SU-DHL-6 (cell line): ENCODE data around the gene ARSB.
"Not testable (repeated sequence)": the region's sequence is repeated elsewhere in the genome, so short reads cannot be mapped to it uniquely, and the experiment has no call there.

Experiments used
- H2AFZ ChIP-seq: fragments of 200-600 bp; sonication (generic); 2 replicates; pipeline ENCODE4 v1.6.1; 2014; ENCODE audit warnings: low read depth, mild to moderate bottlenecking, moderate library complexity, mixed read lengths, antibody characterized with exemption, low read length; ENCODE audit not compliant: severe bottlenecking
- H3F3A ChIP-seq: fragments of 200-600 bp; shearing (Covaris generic); 2 replicates; pipeline ENCODE4 v1.6.0; 2016; ENCODE audit warnings: antibody characterized with exemption, mild to moderate bottlenecking; ENCODE audit not compliant: insufficient read depth
- H3K27ac ChIP-seq: fragments of 200-600 bp; sonication (generic); 2 replicates; pipeline ENCODE4 v1.5.1; 2016; ENCODE audit warnings: low read depth, mild to moderate bottlenecking, low read length, moderate library complexity, mixed read lengths
- H3K27me3 ChIP-seq: fragments of 200-600 bp; sonication (generic), shearing (Covaris generic); 2 replicates; pipeline ENCODE4 v1.6.0; 2014; ENCODE audit warnings: mild to moderate bottlenecking, low read length
- H3K36me3 ChIP-seq: fragments of 200-600 bp; sonication (generic); 2 replicates; pipeline ENCODE4 v1.6.1; 2014; ENCODE audit warnings: mild to moderate bottlenecking, low read length, mixed read lengths
- H3K4me2 ChIP-seq: fragments of 300-600, 200-600 bp; shearing (Covaris generic), sonication (generic); 2 replicates; pipeline ENCODE4 v1.6.0; 2014; ENCODE audit warnings: low read length, low read depth, mild to moderate bottlenecking; ENCODE audit not compliant: poor library complexity, severe bottlenecking
- H3K4me3 ChIP-seq: fragments of 200-600 bp; sonication (generic); 2 replicates; pipeline ENCODE4 v1.5.1; 2014; ENCODE audit warnings: antibody characterized with exemption, low read length, mild to moderate bottlenecking, mixed read lengths; ENCODE audit not compliant: insufficient read depth, poor library complexity, severe bottlenecking
- H3K79me2 ChIP-seq: fragments of 200-600 bp; sonication (generic); 2 replicates; pipeline ENCODE4 v1.6.1; 2014; ENCODE audit warnings: mild to moderate bottlenecking, low read length, moderate library complexity; ENCODE audit not compliant: insufficient read depth
- H3K9ac ChIP-seq: fragments of 200-600 bp; sonication (generic); 2 replicates; pipeline ENCODE4 v1.7.0; 2014; ENCODE audit warnings: mild to moderate bottlenecking, low read length
- H3K9me2 ChIP-seq: fragments of 200-600 bp; sonication (generic); replicated peaks from 2 replicates; pipeline ENCODE4 v1.6.1; 2014; ENCODE audit warnings: low read length; ENCODE audit not compliant: insufficient read depth
- H3K9me3 ChIP-seq: fragments of 200-600 bp; sonication (generic); 2 replicates; pipeline ENCODE4 v1.6.1; 2014; ENCODE audit warnings: low read length, mixed read lengths; ENCODE audit not compliant: insufficient read depth
- H4K20me1 ChIP-seq: fragments of 200-600 bp; sonication (generic); 2 replicates; pipeline ENCODE4 v1.6.1; 2014; ENCODE audit warnings: low read depth, mild to moderate bottlenecking, antibody characterized with exemption, low read length, moderate library complexity, mixed read lengths
- EZH2phosphoT487 ChIP-seq: fragments of 200-600 bp; sonication (generic), shearing (Covaris generic); conservative IDR thresholded peaks from 2 replicates; pipeline ENCODE4 v1.6.1; 2018; ENCODE audit warnings: mild to moderate bottlenecking, antibody characterized with exemption, low read length, moderate library complexity, mixed read lengths
- TF ChIP-seq, protein P1 (sequence below): fragments of 200-600 bp; sonication (generic); IDR thresholded peaks from one replicate; pipeline ENCODE4 v1.5.1; 2017; ENCODE audit warnings: antibody characterized with exemption, mild to moderate bottlenecking, low read length, moderate library complexity; ENCODE audit not compliant: insufficient read depth, poor library complexity, severe bottlenecking

Gene ARSB

DNA sequence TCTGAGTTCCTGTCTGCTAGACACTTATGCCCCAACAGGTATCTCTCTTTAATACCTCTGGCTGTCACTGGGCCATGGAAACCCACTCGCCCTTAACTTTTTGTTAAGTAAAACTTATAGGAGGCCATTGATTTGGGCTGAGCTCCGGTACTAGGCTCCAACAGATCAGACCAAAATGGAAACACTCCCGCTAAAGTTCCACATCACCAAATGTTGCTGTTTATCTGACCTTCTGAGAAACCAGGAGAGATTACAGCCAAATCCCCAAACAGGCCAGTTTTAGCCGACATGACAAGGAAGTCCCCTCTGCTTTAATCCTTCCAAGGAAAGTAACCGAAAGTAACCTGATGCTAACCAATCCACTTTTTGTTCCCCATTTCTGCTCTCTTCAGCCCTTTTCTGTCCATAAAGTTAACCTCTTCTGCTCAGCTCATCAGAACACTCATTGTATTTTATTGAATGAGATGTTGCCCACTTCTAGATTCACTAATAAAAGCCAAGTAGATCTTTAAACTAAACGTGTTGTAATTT, 221.4 kb downstream of the ARSB start:
- H3K4me3 ChIP-seq = no peak overlapping the region
- H3K79me2 ChIP-seq = no peaks in the 10 kb centered on the region
- no peak overlapping the region for H3K9ac ChIP-seq
- no peaks in the 10 kb centered on the region for H3K27me3 ChIP-seq
- peaks cover 24% of the 10 kb centered on the region for H3F3A ChIP-seq
- H3K27ac ChIP-seq = no peak overlapping the region
- TF ChIP-seq EZH2phosphoT487 = no peak
- TF ChIP-seq, protein P1, sequence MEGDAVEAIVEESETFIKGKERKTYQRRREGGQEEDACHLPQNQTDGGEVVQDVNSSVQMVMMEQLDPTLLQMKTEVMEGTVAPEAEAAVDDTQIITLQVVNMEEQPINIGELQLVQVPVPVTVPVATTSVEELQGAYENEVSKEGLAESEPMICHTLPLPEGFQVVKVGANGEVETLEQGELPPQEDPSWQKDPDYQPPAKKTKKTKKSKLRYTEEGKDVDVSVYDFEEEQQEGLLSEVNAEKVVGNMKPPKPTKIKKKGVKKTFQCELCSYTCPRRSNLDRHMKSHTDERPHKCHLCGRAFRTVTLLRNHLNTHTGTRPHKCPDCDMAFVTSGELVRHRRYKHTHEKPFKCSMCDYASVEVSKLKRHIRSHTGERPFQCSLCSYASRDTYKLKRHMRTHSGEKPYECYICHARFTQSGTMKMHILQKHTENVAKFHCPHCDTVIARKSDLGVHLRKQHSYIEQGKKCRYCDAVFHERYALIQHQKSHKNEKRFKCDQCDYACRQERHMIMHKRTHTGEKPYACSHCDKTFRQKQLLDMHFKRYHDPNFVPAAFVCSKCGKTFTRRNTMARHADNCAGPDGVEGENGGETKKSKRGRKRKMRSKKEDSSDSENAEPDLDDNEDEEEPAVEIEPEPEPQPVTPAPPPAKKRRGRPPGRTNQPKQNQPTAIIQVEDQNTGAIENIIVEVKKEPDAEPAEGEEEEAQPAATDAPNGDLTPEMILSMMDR = no peak
- H3K9me2 ChIP-seq = no peaks in the 10 kb centered on the region
- H3K9me3 ChIP-seq = no peaks in the 10 kb centered on the region
- H3K4me2 ChIP-seq = no peak overlapping the region
- H4K20me1 ChIP-seq = no peaks in the 10 kb centered on the region
- no peaks in the 10 kb centered on the region for H3K36me3 ChIP-seq
- no peak overlapping the region for H2AFZ ChIP-seq

DNA sequence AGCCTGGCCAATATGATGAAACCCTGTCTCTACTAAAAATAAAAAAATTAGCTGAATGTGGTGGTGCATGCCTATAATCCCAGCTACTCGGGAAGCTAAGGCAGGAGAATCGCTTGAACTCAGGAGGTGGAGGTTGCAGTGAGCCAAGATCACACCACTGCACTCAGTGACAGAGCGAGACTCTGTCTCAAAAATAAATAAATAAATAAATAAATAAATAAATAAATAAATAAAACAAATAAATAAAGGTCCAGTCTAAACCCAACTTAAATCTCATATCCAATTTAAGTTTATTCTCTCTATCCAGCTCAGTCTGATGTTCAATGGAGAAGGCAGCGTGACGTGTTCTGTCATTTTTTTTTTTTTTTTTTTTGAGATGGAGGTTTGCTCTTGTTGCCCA, 222.4 kb downstream of the ARSB start:
- not testable (repeated sequence) for H4K20me1 ChIP-seq, H3K4me2 ChIP-seq, H3K27me3 ChIP-seq, H3K4me3 ChIP-seq, H3K9me3 ChIP-seq, H3K9me2 ChIP-seq, H3K79me2 ChIP-seq, H2AFZ ChIP-seq, H3K9ac ChIP-seq, H3K36me3 ChIP-seq, H3K27ac ChIP-seq
- H3F3A ChIP-seq = peaks cover 34% of the 10 kb centered on the region

DNA sequence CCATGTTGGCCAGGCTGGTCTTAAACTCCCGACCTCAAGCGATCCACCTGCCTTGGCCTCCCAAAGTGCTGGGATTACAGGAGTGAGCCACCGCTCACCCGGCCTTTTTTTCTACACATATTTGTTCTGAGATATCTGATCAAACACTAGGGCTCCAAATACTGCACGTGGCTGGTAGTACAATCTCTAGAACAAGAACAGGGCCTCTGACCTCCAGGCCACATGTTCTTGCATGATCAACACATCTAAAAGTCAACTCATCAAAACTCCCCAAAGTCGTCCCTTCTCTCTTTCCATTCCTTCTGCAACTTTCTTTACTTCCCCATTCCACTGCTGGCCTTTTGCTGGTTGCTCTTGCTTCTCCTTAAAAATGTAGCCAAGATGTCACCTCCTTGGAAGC, 223.3 kb downstream of the ARSB start:
- no peak overlapping the region for H3K4me3 ChIP-seq
- no peaks in the 10 kb centered on the region for H3K9me2 ChIP-seq
- H3K79me2 ChIP-seq = no peaks in the 10 kb centered on the region
- no peak overlapping the region for H3K9ac ChIP-seq
- no peak overlapping the region for H3K27ac ChIP-seq
- H3K9me3 ChIP-seq = no peaks in the 10 kb centered on the region
- H4K20me1 ChIP-seq = no peaks in the 10 kb centered on the region
- H3F3A ChIP-seq = peaks cover 43% of the 10 kb centered on the region
- no peak for TF ChIP-seq EZH2phosphoT487
- TF ChIP-seq, protein P1 = no peak
- H3K27me3 ChIP-seq = no peaks in the 10 kb centered on the region
- no peak overlapping the region for H2AFZ ChIP-seq
- H3K36me3 ChIP-seq = no peaks in the 10 kb centered on the region
- H3K4me2 ChIP-seq = no peak overlapping the region

DNA sequence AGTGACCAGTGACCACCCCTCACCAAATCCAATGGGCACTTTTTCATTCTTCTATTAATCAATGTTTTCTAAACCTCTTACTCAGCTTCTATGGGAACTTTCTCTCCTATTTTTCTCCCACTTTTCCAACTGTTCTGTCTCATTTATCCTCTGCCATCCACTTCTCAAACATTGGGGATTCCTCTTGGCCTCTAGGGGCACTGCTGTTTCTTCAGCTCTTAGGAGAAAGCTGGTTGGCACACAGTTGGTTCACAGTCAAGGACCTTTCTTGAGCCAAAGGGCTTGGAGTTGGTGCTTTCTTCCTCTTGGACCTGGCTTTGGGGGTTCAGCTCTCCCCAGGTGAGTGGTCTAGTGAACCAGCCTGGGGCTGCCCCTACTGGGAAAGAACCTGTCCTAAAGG, 224.3 kb downstream of the ARSB start:
- H3K27ac ChIP-seq = peak overlapping the region; percentile 94
- no peak for TF ChIP-seq EZH2phosphoT487
- TF ChIP-seq, protein P1 = peak; percentile 62
- peak overlapping the region; percentile 36 for H3K4me2 ChIP-seq

More for the DNA sequence above, 224.3 kb downstream of the ARSB start:
- H3K9me3 ChIP-seq = no peaks in the 10 kb centered on the region
- no peaks in the 10 kb centered on the region for H3K27me3 ChIP-seq
- no peaks in the 10 kb centered on the region for H4K20me1 ChIP-seq
- peak overlapping the region; percentile 60 for H2AFZ ChIP-seq
- H3K9ac ChIP-seq = peak overlapping the region; percentile 8; the same call in 1 of the 2 replicates
- H3K36me3 ChIP-seq = no peaks in the 10 kb centered on the region
- H3F3A ChIP-seq = peaks cover 47% of the 10 kb centered on the region
- no peaks in the 10 kb centered on the region for H3K79me2 ChIP-seq
- no peaks in the 10 kb centered on the region for H3K9me2 ChIP-seq
- no peak overlapping the region for H3K4me3 ChIP-seq
